G401 (cell line): ENCODE measurements around the gene NBPF26. TPM values are rescaled to one million over a fixed set of nuclear protein-coding genes. Genes with fewer than 3 reads are reported as not detected.
A peak's percentile ranks its signal among the peaks of the same experiment; 100 is the strongest.
"Not testable (repeated sequence)": the region's sequence is repeated elsewhere in the genome, so short reads cannot be mapped to it uniquely, and the experiment has no call there.

ENCODE experiments used
- DNase-seq: peaks from one replicate; pipeline ENCODE4 v3.0.0-alpha.2; 2015; ENCODE audit warnings: low spot score
- in situ Hi-C: cut with HindIII; loops from 2 replicates; pipeline ENCODE4 v1.10.0; 2016; ENCODE audit warnings: low sequenced_read_pairs, mixed read lengths
- total RNA-seq: library from RNA; depleted of rRNA; stranded (reverse); fragments of >200 nt; shearing (Covaris generic); gene quantifications from 2 replicates; pipeline ENCODE4 v1.2.3, GENCODE V29; 2014; rRNA removed

The NBPF26 gene
- total RNA-seq, 1 experiment from 2014 or later = 9.1 TPM

DNA sequence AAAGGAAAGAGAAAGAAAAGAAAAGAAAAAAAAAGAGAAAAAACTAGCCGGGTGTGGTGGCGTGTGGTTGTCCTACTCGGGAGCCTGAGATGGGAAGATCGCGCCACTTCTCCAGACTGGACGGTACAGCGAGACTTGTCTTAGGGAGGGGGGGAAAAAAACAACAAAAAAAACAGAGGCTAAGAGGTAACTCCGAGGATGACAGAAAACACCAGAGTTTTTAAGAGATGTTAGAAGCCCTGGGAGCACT lies 126.5 kb downstream of the NBPF26 start:
- in situ Hi-C loops = not testable (repeated sequence)
- DNase-seq = peak; percentile 50

DNA sequence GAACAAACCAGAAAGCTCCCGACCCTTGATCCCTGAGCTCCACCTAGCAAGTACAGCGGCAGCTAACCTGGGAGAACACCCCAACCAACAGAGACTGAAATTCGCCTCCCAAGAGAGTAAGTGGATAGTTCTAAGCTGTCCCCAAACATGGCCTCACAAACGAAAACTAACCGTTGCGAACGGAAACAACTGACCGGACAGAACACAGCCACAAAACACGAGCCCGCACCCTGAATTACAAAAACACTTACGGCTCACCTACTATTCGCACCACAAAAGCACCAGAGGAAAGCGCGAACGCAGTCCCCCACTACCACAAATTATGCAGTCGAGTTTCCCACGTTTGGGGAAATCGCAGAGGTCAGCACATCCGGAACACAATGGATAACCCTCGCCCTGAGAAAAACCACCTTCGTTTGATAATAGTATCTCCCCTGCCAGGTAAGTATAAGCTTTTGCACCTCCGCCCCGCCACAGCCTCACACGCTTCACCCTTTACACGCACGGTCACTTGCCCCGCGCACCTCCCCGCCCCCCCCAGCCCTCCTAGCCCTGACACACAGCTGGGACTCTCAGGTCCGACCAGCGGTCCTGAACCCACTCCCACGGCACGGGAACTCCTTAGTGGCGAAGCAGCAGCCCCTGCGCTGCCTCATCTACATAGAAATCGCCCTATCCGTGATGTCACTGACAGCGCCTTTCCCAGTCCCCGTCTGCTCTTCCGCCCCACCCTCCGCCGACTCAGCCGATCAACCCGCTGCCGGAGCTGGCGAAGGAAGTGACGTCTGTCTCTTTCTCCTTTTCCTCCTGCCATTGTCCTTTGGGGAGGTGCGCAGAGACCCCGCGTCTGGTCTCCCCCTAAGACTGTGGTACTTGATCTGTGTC lies 127.0 kb downstream of the NBPF26 start:
- DNase-seq = peak; percentile 85
- in situ Hi-C loops = not testable (repeated sequence)

DNA sequence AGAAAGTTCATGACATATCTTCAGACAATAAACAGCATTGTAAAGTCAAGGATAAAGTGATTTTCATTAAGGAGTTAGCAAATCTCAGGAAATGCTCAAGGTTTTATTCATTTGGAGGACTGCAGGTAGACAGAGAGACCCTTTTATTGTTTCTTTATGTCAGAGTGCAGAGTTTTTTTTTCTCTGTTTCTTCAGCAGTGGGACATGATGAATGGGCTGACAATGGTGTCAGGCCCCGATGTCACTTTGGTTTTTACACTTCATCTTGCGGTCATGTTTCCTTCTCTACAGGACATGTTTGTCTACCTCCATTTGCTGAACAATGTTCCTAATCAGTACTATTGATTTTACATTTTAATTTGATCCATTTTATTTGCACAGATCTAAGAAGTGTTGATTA lies 134.4 kb downstream of the NBPF26 start:
- DNase-seq, in situ Hi-C loops: not testable (repeated sequence)

DNA sequence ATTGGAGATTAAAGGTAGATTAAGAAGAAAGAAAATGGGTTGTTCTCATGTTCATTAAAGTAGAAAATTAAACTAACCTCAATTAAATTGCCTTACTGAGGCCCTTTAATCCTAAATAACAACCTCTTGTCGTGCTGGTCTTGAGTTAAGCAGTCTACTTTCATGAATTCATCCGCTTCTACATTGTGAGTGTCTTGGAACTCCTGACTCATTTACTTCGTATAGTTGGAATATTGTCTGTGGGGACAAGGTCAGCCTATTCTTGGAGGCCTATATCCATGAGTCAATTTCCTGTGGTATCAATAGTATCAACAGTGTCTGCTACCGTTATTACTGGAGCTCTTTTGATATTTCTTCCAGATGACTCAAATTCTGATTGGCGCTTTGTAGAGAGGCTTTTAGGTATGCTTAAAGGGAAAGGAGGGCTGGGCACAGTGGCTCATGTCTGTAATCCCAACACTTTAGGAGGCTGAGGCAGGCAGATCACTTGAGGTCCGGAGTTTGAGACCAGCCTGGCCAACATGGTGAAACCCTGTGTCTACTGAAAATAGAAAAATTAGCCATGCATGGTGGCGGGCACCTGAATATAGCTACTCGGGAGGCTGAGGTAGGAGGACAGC lies 136.0 kb downstream of the NBPF26 start:
- in situ Hi-C loops, DNase-seq: not testable (repeated sequence)

DNA sequence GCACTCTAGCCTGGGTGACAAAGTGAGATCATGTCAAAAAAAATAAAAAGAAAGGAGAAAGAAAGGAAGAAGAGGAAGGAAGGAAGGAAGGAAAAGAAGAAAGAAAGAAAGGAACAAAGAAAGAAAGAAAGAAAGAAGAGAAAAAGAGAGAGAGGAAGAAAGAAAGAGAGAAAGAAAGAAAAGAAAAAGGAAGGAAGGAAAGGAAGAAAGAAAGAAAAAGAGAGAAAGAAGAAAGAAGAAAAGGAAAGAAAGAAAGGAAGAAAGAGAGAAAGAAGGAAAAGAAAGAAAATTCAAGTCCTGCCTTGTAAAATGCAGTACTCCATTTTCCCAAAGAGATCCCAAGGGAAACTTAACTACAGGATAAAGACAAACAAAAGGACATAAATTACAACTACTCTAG lies 154.5 kb downstream of the NBPF26 start:
- in situ Hi-C loops, DNase-seq: not testable (repeated sequence)

DNA sequence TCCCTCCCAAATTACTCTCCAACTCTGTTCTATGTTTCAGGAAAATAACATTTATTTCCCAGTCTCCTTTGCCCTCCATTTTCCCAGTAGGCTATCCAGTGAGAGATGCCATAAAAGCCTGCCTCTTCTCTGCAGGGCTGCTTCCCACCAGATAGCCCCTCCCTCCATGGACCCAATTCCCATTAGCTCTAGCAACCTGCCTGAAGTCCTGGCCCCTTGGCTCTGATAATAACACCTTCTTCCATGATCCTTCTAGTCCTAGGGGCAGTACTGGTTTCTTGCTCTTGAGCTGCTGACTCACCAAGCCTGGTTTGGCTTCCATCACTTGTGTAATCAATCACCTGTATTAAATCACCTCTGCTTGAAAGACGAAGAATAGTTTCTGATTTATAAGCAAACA lies 156.3 kb downstream of the NBPF26 start:
- DNase-seq, in situ Hi-C loops: not testable (repeated sequence)

DNA sequence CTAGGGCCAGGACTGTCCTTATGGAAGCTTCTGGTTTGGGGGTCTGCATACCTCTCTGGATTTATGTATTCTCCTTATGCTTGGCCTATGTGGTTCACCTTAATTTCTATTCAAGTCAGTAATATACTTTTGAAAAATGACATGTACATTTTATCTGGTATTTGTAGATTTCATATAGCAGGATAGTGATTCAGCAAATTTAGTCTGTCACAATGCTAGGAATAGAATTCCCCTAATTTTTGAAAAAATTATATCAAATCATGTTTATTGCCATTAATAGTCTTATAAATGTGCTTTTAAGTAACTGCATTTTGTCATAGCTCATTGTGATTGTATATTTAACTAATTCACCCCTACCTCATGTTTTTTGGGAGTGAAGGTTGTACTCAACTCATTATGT lies 158.2 kb downstream of the NBPF26 start:
- in situ Hi-C loops, DNase-seq: not testable (repeated sequence)

Other genes starting within 250 kb of the NBPF26 start
- gene PPIAL4A, start 165.8 kb downstream of the NBPF26 start, total RNA-seq = not detected in 2 replicates